ENCODE data around the gene UBL3.

The UBL3 gene

GRCh38 chr13:29855009-29855408 is 4.6 kb upstream of the UBL3 start:
- DNase-seq (ENCODE audit: low read depth) = no peak
- no peak overlapping the region for H3K4me3 ChIP-seq (ENCODE audit: control insufficient read depth, low read depth, low read length)

GRCh38 chr13:29853131-29853530 is 2.7 kb upstream of the UBL3 start:
- no peak for TF ChIP-seq CTCF (IDR thresholded peaks at IDR 0.05; ENCODE audit: control insufficient read depth, insufficient read depth, low read depth, low read length, missing control alignments)
- no peak overlapping the region for H3K4me3 ChIP-seq (ENCODE audit: control insufficient read depth, low read depth, low read length)

More at GRCh38 chr13:29855009-29855408, 4.6 kb upstream of the UBL3 start:
- no peak for TF ChIP-seq CTCF (IDR thresholded peaks at IDR 0.05; ENCODE audit: control insufficient read depth, insufficient read depth, low read depth, low read length, missing control alignments)

DNA sequence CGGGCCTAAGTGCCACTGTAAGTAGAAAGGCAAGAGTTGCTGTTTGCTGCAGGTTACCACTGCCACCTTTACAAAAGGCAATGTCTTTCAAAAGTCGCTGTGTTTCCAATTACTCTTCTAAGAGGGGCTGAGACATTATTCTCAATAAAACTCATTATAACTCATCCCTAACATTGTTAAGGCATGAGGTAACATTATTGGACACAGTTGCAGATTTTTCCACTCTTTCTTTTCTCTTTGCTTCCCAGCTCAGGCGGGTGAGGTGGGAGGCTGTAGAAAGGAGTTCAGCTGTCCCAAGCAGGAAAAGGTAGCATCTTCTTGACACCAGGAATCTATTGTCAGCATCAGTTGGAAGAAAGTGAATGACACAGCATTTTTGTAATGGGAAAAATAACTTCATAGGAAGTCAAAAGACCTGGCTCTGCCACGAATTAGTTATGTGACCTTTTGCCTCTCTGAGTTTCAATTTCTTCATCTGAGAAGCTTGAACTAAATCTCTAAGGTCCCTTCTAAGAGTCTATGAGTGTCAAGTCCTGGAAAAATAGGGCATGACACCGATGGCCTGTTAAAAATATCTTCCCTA is 2.1 kb upstream of the UBL3 start:
- no peak overlapping the region for H3K4me3 ChIP-seq (ENCODE audit: control insufficient read depth, low read depth, low read length)
- DNase-seq (ENCODE audit: low read depth) = no peak
- TF ChIP-seq CTCF (IDR thresholded peaks at IDR 0.05; ENCODE audit: control insufficient read depth, insufficient read depth, low read depth, low read length, missing control alignments) = no peak

More at GRCh38 chr13:29853131-29853530, 2.7 kb upstream of the UBL3 start:
- no peak for DNase-seq (ENCODE audit: low read depth)

- DNase-seq (ENCODE audit: low read depth) = no peak
- TF ChIP-seq CTCF (IDR thresholded peaks at IDR 0.05; ENCODE audit: control insufficient read depth, insufficient read depth, low read depth, low read length, missing control alignments) = no peak
- H3K4me3 ChIP-seq (ENCODE audit: control insufficient read depth, low read depth, low read length) = peak overlapping the region; percentile 96
These were observed 645 bp downstream of the UBL3 start for GRCh38 chr13:29849731-29850212.

- DNase-seq (ENCODE audit: low read depth) = no peak
These were observed 1.3 kb downstream of the UBL3 start for GRCh38 chr13:29849071-29849631.

DNA sequence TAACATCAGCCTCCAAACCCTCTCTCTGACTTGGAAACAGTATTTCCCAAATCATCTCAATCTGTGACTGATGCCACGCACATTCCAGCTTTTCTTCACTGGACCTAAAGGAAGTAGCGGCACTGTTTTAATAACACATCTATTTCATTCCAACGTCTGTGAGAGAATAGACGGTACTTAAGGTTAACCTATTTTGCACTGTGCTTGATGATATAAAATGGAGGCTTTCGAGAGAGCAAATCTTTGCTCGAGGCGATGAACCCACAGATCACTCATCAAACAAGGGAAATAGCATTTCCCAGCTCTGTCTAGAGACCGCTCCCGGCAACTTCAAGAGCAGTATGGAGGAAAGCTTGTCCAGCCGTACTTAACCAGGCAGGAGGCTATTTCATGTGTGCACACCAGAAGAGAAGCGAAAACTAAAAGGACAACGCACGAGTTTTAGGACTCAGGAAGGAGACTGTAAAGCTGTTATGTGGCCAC is 2.9 kb downstream of the UBL3 start:
- DNase-seq (ENCODE audit: low read depth) = no peak
- H3K4me3 ChIP-seq (ENCODE audit: control insufficient read depth, low read depth, low read length) = peak overlapping the region; percentile 96
- no peak for TF ChIP-seq CTCF (IDR thresholded peaks at IDR 0.05; ENCODE audit: control insufficient read depth, insufficient read depth, low read depth, low read length, missing control alignments)

More at GRCh38 chr13:29849071-29849631, 1.3 kb downstream of the UBL3 start:
- H3K4me3 ChIP-seq (ENCODE audit: control insufficient read depth, low read depth, low read length) = peak overlapping the region; percentile 96
- no peak for TF ChIP-seq CTCF (IDR thresholded peaks at IDR 0.05; ENCODE audit: control insufficient read depth, insufficient read depth, low read depth, low read length, missing control alignments)

Data from AG09309 (cell line).